Mucosa of stomach (tissue), 1 donor: ENCODE data around the gene ANKRD10.
"Not testable (repeated sequence)": the region's sequence is repeated elsewhere in the genome, so short reads cannot be mapped to it uniquely, and the experiment has no call there.

ENCODE experiments used
- H3K27me3 ChIP-seq: one replicate; pipeline ENCODE4 v1.7.0; 2013; ENCODE audit warnings: mild to moderate bottlenecking, low read length; ENCODE audit not compliant: control insufficient read depth, insufficient read depth
- H3K36me3 ChIP-seq: one replicate; pipeline ENCODE4 v1.7.0; 2013; ENCODE audit warnings: low read length; ENCODE audit not compliant: control insufficient read depth, insufficient read depth
- H3K4me1 ChIP-seq: one replicate; pipeline ENCODE4 v1.7.0; 2013; ENCODE audit warnings: mild to moderate bottlenecking, low read length; ENCODE audit not compliant: control insufficient read depth, insufficient read depth
- H3K4me3 ChIP-seq: one replicate; pipeline ENCODE4 v1.7.0; 2013; ENCODE audit warnings: low read length
- H3K9ac ChIP-seq: one replicate; pipeline ENCODE4 v1.7.0; 2013; ENCODE audit warnings: mild to moderate bottlenecking, low read length, moderate library complexity
- H3K9me3 ChIP-seq: one replicate; pipeline ENCODE4 v1.7.0; 2013; ENCODE audit warnings: mild to moderate bottlenecking, low read length, moderate library complexity; ENCODE audit not compliant: control insufficient read depth
- donor health status: Pancreatic carcinoma.

The ANKRD10 gene

GRCh38 chr13:110838116-110838515 lies 76.8 kb downstream of the ANKRD10 start:
- Histone ChIP-seq H3K9me3 (no peaks in the 10 kb centered on the region), H3K36me3 (no peaks in the 10 kb centered on the region), H3K27me3 (peaks cover 3% of the 10 kb centered on the region), H3K9ac (no peak overlapping the region), H3K4me1 (no peaks in the 10 kb centered on the region), H3K4me3 (no peak overlapping the region)

DNA sequence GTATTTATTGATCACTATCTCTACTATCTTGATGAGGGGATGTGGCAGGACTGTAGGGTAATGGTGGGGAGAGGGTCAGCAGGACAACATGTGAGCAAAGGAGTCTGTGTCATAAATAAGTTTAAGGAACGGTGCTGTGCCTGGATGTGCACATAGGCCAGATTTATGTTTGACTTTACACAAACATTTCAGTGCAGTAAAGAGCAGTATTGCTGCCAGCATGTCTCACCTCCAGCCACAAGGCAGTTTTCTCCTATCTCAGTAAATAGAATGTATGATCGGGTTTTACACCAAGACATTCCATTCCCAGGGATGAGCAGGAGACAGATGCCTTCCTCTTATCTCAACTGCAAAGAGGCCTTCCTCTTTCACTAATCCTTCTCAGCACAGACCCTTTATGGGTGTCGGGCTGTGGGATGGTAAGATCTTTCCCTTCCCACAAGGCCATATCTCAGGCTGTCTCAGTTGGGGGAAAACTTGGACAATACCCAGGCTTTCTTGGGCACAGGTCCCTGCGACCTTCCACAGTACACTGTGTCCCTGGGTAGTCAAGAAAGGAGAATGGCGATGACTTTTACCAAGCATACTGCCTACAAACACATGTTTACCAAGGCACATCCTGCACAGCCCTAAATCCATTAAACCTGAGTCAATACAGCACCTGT lies 77.3 kb downstream of the ANKRD10 start:
- H3K4me1 ChIP-seq, H3K9me3 ChIP-seq, H3K36me3 ChIP-seq, H3K9ac ChIP-seq, H3K4me3 ChIP-seq, H3K27me3 ChIP-seq: not testable (repeated sequence)

GRCh38 chr13:110836605-110836903 lies 78.3 kb downstream of the ANKRD10 start:
- no peaks in the 10 kb centered on the region for H3K9me3 ChIP-seq
- no peak overlapping the region for H3K4me3 ChIP-seq
- peaks cover 3% of the 10 kb centered on the region for H3K27me3 ChIP-seq
- H3K9ac ChIP-seq = no peak overlapping the region
- H3K4me1 ChIP-seq = no peaks in the 10 kb centered on the region
- H3K36me3 ChIP-seq = no peaks in the 10 kb centered on the region

DNA sequence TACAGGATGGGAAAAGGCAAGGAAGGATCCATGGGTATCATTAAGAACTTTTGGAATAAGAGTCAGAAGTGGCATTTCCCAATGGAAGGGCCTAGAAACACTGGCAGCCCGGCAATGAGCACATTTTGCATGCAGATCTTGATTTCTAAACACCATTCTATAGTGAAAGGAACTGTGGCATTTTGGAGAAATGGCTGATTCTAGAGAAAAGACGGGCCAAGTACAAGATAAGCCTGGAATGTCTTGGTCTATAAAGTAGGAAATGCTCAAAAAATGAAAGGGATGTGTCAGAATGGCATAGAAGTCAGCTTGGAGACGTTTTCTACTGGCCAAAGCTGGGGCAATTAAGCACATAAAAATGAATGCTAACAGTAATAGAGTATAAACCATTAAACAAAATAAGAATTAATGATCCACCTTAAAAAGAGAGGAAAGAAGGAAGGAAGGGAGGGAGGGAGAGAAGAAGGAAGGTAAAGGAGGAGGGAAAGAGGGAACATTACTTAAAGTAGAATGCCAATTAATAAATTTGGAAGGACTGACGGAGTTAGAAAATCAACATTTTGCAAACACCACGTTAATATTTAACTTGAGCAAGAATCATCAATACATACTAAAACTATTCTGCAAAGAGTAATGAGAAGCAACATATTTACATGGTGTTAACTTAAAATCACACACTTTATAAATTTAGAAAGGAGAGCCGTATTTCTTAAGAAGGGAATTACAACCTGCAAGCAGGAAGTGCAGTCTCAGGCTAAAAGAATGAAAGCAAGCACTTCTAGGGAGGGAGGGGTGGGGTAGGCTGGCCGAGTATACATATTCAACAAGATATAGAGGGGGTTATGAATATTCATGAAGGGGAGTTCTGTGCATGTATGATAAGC lies 78.9 kb downstream of the ANKRD10 start:
- Histone ChIP-seq H3K4me3 (no peak overlapping the region), H3K9me3 (no peaks in the 10 kb centered on the region), H3K4me1 (no peaks in the 10 kb centered on the region), H3K9ac (no peak overlapping the region), H3K27me3 (peaks cover 3% of the 10 kb centered on the region), H3K36me3 (no peaks in the 10 kb centered on the region)

DNA sequence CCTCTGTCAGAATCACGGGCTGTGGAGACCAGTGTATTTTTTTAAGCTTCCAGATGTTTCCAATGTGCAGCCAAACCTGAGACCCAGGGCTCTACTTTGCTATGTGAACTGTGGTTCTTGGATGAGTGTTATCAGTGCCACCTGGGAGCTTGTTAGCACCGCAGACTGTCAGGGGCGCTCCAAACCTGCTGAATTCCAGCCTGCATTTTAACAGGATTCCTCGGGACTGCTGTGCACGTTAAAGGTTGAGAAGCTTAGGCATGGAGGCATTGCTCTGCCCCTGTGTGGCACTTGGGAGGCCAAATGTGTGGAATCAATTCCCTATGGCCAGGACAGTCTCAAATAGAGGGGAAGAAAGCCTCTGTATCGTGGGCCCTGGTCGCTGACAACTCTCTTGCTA lies 80.3 kb downstream of the ANKRD10 start:
- Histone ChIP-seq H3K36me3 (no peaks in the 10 kb centered on the region), H3K9ac (no peak overlapping the region), H3K27me3 (peaks cover 3% of the 10 kb centered on the region), H3K4me3 (no peak overlapping the region), H3K9me3 (no peaks in the 10 kb centered on the region), H3K4me1 (no peaks in the 10 kb centered on the region)

GRCh38 chr13:110832531-110832930 lies 82.3 kb downstream of the ANKRD10 start:
- Histone ChIP-seq H3K27me3 (peaks cover 3% of the 10 kb centered on the region), H3K4me1 (no peaks in the 10 kb centered on the region), H3K9me3 (no peaks in the 10 kb centered on the region), H3K36me3 (no peaks in the 10 kb centered on the region), H3K9ac (no peak overlapping the region), H3K4me3 (no peak overlapping the region)

GRCh38 chr13:110832205-110832479 lies 82.7 kb downstream of the ANKRD10 start:
- Histone ChIP-seq H3K4me1 (no peaks in the 10 kb centered on the region), H3K4me3 (no peak overlapping the region), H3K9me3 (no peaks in the 10 kb centered on the region), H3K36me3 (no peaks in the 10 kb centered on the region), H3K27me3 (peaks cover 3% of the 10 kb centered on the region), H3K9ac (no peak overlapping the region)

GRCh38 chr13:110831437-110832204 lies 83.2 kb downstream of the ANKRD10 start:
- Histone ChIP-seq H3K36me3 (no peaks in the 10 kb centered on the region), H3K4me1 (no peaks in the 10 kb centered on the region), H3K9ac (no peak overlapping the region)

GRCh38 chr13:110830800-110831371 lies 84.0 kb downstream of the ANKRD10 start:
- Histone ChIP-seq H3K27me3 (peaks cover 3% of the 10 kb centered on the region), H3K4me1 (no peaks in the 10 kb centered on the region), H3K9me3 (no peaks in the 10 kb centered on the region), H3K4me3 (no peak overlapping the region), H3K9ac (no peak overlapping the region), H3K36me3 (no peaks in the 10 kb centered on the region)

More at GRCh38 chr13:110831437-110832204, 83.2 kb downstream of the ANKRD10 start:
- Histone ChIP-seq H3K4me3 (no peak overlapping the region), H3K9me3 (no peaks in the 10 kb centered on the region), H3K27me3 (peaks cover 3% of the 10 kb centered on the region)

DNA sequence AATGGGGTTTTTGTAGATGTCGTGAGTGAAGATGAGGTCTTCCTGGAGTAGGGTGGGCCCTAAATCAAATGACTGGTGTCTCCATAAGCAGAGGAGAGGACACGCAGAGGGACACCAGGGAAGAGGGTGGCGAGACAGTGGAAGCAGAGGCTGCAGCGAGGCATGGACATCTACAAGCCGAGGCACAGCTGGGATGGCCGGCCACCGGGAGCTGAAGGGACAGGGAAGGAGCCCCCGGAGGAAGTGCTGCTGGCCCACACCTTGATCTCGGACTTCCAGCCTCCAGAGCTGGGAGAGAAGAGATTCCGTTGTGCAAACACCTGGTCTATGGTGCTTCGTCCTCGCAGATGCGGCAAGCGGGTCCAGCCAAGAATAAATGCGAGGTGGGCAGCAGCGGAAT lies 84.5 kb downstream of the ANKRD10 start:
- no peak overlapping the region for H3K4me3 ChIP-seq
- no peaks in the 10 kb centered on the region for H3K4me1 ChIP-seq
- peaks cover 3% of the 10 kb centered on the region for H3K27me3 ChIP-seq
- H3K9ac ChIP-seq = no peak overlapping the region
- no peaks in the 10 kb centered on the region for H3K9me3 ChIP-seq
- no peaks in the 10 kb centered on the region for H3K36me3 ChIP-seq

DNA sequence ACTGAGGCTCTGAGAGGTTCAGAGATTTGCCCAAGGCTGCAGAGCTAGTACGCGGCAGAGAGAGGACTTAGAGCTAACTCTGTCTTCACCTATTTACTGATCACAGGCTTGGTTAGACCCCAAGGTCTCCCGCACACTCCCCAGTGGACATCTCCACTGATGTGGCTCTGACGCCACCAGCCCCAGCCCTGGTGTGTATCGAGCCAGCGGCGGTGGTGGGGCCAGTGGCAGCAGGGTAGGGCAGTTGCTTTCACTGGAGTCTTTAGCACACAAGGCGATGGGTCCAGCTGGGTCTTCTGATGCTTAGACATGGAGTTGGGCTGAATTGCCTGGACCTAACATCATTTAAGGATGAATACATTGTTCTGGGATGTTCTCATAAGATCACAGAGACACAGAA lies 85.4 kb downstream of the ANKRD10 start:
- Histone ChIP-seq H3K27me3 (peaks cover 3% of the 10 kb centered on the region), H3K4me1 (no peaks in the 10 kb centered on the region), H3K4me3 (no peak overlapping the region), H3K9me3 (no peaks in the 10 kb centered on the region), H3K36me3 (no peaks in the 10 kb centered on the region), H3K9ac (no peak overlapping the region)

- Histone ChIP-seq H3K9ac (no peak overlapping the region), H3K9me3 (no peaks in the 10 kb centered on the region), H3K36me3 (no peaks in the 10 kb centered on the region), H3K4me3 (no peak overlapping the region), H3K4me1 (no peaks in the 10 kb centered on the region), H3K27me3 (no peaks in the 10 kb centered on the region)
Observed at GRCh38 chr13:110828705-110829104, 86.2 kb downstream of the ANKRD10 start.
